Measurements from ENCODE around the gene TP53I13. TPM values are rescaled to one million over a fixed set of nuclear protein-coding genes. Genes with fewer than 3 reads are reported as not detected.

The TP53I13 gene
- total RNA-seq, 2 donors from 2014 or later, result 33.1 to 34.7 TPM

Other genes starting within 250 kb of the TP53I13 start
- gene TAOK1, start 178.3 kb upstream of the TP53I13 start, total RNA-seq, result 10 to 100 TPM; 70.8 to 78.1 TPM
- gene ABHD15, start 1.7 kb upstream of the TP53I13 start, total RNA-seq, result 1 to 10 TPM; 4.5 to 5.9 TPM
- 10 to 100 TPM; 28.1 to 43.5 TPM for gene GIT1, start 20.9 kb downstream of the TP53I13 start, total RNA-seq
- gene ANKRD13B, start 24.4 kb downstream of the TP53I13 start, total RNA-seq, result 10 to 100 TPM; 11.2 to 11.5 TPM
- 10 to 100 TPM; 26.7 to 31.6 TPM for gene CORO6, start 54.2 kb downstream of the TP53I13 start, total RNA-seq